Panc1 (cell line): ENCODE results near the gene ZCCHC2.

Source experiments
- CTCF ChIP-seq: fragments of 450-650 bp; IDR thresholded peaks from 2 replicates; pipeline ENCODE4 v1.5.1; 2017; ENCODE audit warnings: mild to moderate bottlenecking
- POLR2AphosphoS5 ChIP-seq: IDR thresholded peaks from 2 replicates; pipeline ENCODE4 v1.6.1; 2012; ENCODE audit warnings: mild to moderate bottlenecking, low read depth, low read length, moderate library complexity
- SIN3A ChIP-seq: IDR thresholded peaks from 2 replicates; pipeline ENCODE4 v1.6.1; 2012; ENCODE audit warnings: low read depth, mild to moderate bottlenecking, low read length, moderate library complexity, borderline replicate concordance; ENCODE audit not compliant: insufficient read depth

- TF ChIP-seq SIN3A (no peak), CTCF (no peak), POLR2AphosphoS5 (no peak)
Measured at GRCh38 chr18:62586781-62587487, 64.1 kb downstream of the ZCCHC2 start.
